DOHH2 (cell line): ENCODE measurements around the gene ZFY.

Source experiments
- CTCF ChIP-seq: fragments of 200-600 bp; sonication (generic); IDR thresholded peaks from one replicate; pipeline ENCODE4 v1.5.1; 2014; ENCODE audit warnings: antibody characterized with exemption, mild to moderate bottlenecking, low read depth, low read length; ENCODE audit not compliant: poor library complexity, severe bottlenecking
- EZH2phosphoT487 ChIP-seq: fragments of 200-600 bp; sonication (generic); IDR thresholded peaks from 2 replicates; pipeline ENCODE4 v1.6.1; 2017; ENCODE audit warnings: borderline replicate concordance, mild to moderate bottlenecking, antibody characterized with exemption, low read length, moderate library complexity, mixed read lengths

- no peak for TF ChIP-seq CTCF
- no peak for TF ChIP-seq EZH2phosphoT487
Measured at GRCh38 chrY:2937149-2937548, 2.0 kb downstream of the ZFY start.
